Kidney tubule cell (primary cell): Measurements from ENCODE around the gene ZBTB34.
A peak's percentile ranks its signal among the peaks of the same experiment; 100 is the strongest.

Experiments
- DNase-seq: peaks from one replicate; pipeline ENCODE4 v3.0.0-alpha.2; 2018; ENCODE audit warnings: low spot score

The ZBTB34 gene

GRCh38 chr9:126879288-126879687 is 18.8 kb downstream of the ZBTB34 start:
- no peak for DNase-seq

GRCh38 chr9:126880226-126880946 is 19.9 kb downstream of the ZBTB34 start:
- no peak for DNase-seq

DNA sequence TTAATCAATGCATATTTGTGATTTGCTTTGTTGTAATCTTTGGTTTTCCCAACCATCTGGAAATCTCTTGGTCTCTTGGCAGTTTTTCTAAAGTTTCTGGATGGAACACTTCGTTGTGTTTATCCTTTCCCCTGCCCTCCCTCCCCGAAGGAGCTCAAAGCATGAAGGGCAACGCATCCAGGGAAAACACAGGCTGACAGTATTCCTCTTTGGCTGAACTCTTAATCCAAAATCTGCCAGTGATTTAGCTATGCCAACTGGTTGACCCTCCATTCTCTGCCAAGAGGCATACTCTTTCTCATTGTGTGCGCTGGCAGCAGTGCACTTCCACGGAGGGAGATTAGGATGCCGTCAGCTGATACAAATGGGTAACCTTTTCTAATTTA is 20.5 kb downstream of the ZBTB34 start:
- no peak for DNase-seq

DNA sequence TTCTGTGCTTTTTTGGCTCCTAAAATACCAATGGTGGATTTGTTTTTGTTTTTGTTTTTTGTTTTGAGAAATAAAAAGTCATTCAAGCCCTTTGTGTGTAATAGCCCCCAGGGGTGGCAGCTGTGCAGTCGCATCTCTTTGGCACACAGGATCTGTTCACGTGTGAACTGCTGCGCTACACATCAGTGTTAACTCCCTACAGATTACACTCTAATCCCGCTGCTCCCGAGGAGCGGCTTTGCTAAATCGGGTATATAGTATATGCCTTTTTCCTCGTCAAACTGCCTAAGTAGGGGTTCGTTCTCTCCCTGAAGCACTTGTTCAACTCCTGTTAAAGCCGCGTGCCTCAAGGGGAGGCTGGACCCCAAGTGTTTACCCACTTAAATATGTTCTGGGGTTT is 22.3 kb downstream of the ZBTB34 start:
- DNase-seq: no peak

DNA sequence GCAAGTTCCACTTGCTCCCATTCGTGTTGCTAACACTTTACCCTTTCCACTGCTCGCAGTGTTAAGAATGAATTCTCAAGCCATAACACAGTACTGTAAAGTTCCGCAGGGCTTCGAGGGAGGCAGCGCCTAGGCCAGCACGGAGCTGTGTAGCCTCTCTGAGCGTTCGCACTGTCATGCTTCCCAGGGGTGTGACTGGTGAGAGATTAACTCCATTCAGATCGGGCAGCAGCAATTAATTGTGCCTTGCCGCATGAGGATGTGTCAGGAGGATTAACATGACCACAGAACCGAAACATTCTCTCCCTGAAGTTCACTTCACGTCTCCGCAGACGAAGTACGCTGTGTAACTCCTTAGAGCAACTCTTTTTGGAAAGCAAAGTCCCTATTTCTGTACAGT is 23.2 kb downstream of the ZBTB34 start:
- DNase-seq: peak; percentile 80

DNA sequence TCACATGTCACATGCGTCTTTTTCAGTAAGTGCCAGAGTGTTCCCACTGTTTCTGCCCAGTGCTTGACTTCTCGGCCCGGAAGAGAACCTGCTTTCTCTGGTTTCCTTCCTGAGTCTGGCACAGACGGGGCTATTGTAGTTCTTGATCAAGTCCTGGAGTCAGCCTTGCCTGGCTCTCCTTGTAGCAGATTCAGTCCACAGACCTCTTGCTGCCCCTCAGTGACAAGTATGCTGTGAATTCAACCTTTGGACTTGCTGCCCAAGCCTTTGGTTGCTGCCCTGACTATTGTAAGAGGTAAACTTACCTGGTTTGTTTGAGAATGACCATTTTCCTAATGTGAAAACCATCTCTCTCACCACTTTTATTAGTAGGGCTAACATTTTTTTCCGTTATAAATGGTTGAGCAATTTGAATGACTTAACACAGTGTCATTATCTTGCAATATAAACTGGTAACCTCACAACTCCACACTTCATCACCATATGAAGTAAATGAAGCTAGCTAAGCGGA is 24.7 kb downstream of the ZBTB34 start:
- peak; percentile 37 for DNase-seq

DNA sequence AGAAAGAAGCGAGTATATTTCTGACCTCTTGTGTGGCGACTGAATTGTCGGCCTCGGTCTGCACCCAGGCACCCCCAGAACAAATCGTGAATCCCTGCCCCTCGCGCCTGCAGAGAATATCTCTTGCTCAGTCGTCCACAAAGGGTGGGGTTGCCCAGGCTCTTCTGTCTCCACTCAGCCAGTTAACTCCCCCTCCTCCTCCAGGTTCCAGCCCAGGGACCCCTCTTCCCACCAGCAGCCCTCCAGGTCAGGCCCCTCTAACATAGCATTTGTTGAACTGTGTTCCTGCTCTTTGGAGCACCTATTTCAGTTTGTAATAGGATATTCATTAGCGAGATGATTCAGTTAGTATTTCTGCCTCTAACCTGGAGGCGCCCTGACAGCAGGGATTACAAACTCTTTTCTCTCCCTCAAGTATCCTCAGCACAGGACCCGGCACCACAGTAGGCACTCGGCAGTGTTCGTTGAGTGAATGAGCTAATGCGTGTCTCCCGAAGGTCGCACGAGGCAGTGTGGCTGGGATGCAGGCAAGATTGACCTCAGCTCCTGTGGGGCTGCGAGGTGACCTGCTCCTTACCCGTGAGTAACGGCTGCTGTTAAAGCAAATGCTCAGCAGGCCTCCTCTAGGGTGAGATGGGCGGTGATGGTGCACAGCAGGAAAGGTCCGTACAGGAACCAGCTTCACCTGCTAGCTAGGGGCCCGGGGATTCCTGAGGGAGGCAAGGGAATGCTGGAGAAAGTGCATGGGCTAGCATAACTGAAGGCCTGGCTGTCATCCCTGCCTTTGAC is 25.8 kb downstream of the ZBTB34 start:
- DNase-seq: no peak

DNA sequence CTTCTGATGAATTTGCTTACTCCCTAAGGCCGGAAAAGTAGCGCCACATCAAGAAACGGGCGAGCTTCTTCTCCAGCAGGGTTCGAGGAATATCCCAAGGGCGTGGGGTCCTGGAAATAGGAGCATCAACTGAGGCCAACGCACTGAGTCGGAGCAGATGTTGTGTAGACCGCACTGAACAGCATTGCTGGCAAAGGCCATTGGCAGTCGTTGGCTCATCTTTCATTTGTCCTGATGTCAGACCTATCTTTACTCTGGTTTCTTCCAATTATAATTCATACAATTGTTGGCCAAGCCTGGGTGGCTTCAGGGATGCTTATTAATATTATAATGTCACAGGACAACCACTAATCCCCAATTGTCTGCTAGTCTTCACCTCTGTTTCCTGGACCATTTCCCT is 26.5 kb downstream of the ZBTB34 start:
- no peak for DNase-seq

DNA sequence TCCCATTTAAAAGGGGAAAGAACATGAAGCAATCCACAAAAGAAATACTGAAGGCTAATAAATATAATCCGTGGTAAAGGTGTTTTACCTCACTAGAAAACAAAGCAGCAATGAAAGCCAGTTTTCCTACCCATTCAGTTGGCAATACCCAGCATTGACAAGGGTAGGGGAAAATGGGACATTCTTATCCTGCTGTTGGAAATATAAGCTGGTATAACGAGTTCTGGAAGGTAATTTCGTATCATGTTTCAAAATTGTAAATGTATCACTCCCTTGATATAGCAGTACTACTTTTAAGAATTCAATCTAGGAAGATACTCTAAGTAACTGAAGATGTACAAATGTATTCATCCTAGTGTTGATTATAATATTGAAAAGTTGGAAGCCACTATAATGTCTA is 31.2 kb downstream of the ZBTB34 start:
- no peak for DNase-seq

GRCh38 chr9:126893079-126893478 is 32.6 kb downstream of the ZBTB34 start:
- DNase-seq: peak; percentile 19

DNA sequence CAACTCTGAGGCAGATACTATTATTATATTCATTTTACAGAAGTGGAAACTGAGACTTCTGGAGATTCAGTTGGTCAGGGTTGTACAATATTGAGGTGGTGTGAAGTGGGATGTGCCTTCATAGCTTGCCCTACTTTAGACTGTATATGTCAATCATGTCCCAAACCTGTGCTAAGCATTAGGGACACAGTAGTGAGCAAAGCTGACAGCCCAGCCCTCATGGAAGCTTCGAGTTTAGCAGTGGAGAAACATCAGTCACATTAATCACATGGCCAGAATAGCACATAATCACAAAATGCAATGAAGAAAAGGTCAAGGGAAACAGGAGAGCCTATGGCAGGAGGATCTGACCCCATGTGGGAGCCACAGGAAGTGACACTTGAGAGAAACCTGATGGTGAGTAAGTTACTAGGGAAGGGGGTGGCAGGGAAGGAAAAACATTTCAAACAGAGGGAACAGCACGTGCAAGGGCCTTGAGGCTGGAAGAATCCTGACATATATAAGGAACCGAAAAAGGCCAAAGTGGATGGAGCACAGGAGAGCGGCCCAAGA is 33.7 kb downstream of the ZBTB34 start:
- DNase-seq: no peak

GRCh38 chr9:126902210-126902609 is 41.8 kb downstream of the ZBTB34 start:
- no peak for DNase-seq

DNA sequence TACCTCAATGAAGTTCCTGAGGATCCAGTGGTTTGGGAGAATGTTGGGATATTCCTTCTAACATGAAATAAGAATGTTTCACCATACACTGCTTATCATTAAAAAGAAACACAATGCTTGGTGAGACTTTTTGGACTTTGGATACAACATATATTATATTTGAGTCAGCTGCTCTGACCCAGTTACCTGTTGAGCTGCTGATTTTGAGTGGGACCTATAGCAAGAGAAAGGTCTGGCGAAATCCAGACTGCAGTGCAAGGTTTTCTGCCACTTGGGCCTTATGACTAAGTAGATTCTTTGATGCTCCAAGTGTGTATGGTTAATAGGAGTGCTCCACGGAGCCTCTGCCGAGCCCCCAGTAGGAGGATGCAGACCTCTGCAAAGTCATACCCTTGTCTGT is 44.1 kb downstream of the ZBTB34 start:
- DNase-seq: no peak

DNA sequence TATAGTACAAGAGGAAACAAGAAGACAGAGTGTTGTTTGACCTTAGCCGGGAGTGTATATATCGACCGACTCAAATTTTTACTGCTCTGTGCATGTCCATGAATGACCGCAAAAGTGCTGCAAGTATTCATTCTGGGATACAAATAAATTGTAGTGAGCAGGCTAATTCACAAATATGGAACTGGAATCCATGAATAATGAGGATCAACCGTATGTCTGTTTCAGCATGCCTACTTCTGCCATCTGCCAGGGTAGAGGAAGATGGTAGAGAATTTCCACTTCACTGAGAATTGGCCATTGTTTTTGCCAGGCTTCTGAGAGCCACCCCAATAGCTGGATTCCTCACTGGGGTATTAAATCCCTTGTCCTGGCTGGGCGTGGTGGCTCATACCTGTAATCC is 45.7 kb downstream of the ZBTB34 start:
- DNase-seq: no peak

GRCh38 chr9:126907058-126907457 is 46.6 kb downstream of the ZBTB34 start:
- no peak for DNase-seq

DNA sequence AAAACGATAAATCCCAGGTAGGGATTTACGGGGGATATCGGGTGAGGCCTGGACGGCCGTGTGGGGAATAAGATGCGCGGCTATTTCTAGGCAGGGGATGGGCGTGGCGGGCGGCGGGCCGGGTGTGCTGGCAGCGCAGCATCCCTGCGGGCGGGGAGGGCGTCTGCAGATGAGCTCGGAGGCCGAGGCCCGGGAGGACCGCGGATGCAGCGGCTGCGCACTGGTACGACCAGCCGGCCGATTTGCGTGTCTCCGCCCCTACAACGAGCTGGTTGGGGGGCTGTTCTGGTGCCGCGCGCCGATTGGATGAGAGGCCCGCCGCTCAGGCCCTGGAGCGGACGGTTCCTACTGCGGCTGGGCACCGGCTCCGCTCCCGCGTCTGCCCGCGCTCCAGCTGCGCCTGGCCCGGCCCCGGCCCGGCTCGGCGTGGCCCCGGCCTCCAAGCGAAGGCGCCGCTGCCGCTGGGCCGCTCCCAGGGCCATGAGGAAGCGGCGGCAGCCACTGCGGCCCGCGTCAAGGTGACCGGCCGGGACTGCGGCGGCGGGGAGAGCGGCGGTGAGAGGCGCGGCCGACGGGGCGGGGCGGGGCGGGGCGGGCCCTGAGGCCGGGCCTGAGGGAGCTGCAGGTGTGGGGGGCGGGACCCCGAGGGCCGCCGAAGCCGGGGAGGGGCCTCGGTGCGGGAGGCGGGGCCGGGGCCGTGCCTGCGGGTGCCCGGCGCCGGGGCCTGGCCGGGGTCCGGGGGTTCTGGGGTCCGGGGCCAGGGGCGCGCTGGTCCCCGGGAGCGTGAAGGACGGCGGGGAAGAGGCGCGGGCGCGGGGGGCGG is 54.2 kb downstream of the ZBTB34 start, which contains the start of gene RALGPS1:
TSS of gene RALGPS1 (plus strand) at position 325 of the 823 bp plus-strand sequence. CDS start 47,508 bp downstream, outside the sequence.
- peak; percentile 97 for DNase-seq

GRCh38 chr9:126915281-126915816 is 54.9 kb downstream of the ZBTB34 start:
- DNase-seq: peak; percentile 50

GRCh38 chr9:126915846-126916543 is 55.6 kb downstream of the ZBTB34 start:
- no peak for DNase-seq

- DNase-seq: no peak
Observed at GRCh38 chr9:126916909-126917308, 56.5 kb downstream of the ZBTB34 start.

DNA sequence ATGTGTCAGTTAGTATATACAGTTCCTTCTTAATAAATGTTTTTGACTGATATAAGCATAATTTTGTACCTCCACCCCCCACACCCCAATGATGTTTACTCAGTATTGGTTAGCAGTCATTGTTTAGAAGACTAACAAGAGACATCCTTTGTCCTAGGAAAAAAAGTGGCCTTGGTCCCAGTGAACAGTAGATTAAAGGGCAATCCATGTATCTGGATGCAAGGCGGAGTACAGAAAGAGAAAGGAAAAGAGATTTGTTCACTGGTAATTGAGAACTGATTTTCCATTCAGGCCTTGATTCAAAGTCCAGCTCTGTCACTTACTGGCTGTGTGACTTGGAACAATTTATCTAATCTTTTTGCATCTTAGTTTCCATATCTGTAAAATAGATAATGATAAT is 58.8 kb downstream of the ZBTB34 start:
- DNase-seq: no peak

GRCh38 chr9:126925876-126926275 is 65.4 kb downstream of the ZBTB34 start:
- no peak for DNase-seq
